ENCODE measurements around the gene KLK2.

Gene KLK2

DNA sequence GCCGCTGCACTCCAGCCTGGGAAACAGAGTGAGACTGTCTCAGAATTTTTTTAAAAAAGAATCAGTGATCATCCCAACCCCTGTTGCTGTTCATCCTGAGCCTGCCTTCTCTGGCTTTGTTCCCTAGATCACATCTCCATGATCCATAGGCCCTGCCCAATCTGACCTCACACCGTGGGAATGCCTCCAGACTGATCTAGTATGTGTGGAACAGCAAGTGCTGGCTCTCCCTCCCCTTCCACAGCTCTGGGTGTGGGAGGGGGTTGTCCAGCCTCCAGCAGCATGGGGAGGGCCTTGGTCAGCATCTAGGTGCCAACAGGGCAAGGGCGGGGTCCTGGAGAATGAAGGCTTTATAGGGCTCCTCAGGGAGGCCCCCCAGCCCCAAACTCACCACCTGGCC lies at the start of gene KLK2:
Gene KLK2, plus strand, starts transcription at position 384 of the 400 bp plus-strand sequence. CDS start 35 bp downstream, outside the sequence.
- no peak within 1 kb of the TSS for H3K4me3 ChIP-seq (ENCODE audit: low read depth, low read length)
- TF ChIP-seq, protein P1, sequence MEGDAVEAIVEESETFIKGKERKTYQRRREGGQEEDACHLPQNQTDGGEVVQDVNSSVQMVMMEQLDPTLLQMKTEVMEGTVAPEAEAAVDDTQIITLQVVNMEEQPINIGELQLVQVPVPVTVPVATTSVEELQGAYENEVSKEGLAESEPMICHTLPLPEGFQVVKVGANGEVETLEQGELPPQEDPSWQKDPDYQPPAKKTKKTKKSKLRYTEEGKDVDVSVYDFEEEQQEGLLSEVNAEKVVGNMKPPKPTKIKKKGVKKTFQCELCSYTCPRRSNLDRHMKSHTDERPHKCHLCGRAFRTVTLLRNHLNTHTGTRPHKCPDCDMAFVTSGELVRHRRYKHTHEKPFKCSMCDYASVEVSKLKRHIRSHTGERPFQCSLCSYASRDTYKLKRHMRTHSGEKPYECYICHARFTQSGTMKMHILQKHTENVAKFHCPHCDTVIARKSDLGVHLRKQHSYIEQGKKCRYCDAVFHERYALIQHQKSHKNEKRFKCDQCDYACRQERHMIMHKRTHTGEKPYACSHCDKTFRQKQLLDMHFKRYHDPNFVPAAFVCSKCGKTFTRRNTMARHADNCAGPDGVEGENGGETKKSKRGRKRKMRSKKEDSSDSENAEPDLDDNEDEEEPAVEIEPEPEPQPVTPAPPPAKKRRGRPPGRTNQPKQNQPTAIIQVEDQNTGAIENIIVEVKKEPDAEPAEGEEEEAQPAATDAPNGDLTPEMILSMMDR (IDR thresholded peaks at IDR 0.05; ENCODE audit: borderline replicate concordance, insufficient read depth, low read depth, low read length) = no peak

DNA sequence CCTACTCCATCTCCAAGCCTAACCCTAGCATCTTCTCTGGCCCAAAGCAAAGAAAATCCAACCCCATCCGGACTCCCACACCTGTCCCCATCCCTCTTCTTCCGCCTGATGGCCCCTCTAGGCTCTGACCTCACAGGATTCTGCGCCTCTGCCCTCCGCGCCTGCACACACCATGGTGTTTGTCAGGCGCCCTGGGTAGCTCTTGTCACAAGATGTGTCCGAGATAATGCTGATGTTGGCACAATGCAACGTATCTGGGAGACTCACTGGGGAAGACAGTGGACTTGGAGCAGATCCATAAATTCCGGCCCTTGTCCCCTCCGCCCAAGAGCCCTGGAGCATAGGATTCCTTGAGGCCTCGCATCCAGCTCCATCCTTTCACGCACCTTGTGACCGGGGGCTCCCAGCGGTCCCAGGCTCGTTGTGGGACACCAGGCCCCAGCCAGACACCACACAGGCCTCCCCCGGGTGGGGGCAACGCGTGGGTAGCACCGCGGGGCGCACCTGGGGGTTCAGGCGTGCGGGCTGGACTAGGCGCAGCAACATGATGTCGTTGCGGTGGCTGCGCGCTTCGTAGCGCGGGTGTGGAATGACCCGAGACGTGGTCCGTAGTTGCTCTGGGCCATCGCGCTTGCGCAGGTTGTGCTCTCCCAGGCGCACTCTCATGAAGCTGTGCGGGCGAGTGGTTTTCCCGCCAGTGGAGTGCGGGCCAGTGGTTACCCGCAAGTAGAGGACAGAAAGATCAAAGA lies 46.6 kb upstream of the KLK2 start:
- TF ChIP-seq, protein P1 (IDR thresholded peaks at IDR 0.05; ENCODE audit: borderline replicate concordance, insufficient read depth, low read depth, low read length) = no peak
- H3K4me3 ChIP-seq (ENCODE audit: low read depth, low read length) = no peak overlapping the region

DNA sequence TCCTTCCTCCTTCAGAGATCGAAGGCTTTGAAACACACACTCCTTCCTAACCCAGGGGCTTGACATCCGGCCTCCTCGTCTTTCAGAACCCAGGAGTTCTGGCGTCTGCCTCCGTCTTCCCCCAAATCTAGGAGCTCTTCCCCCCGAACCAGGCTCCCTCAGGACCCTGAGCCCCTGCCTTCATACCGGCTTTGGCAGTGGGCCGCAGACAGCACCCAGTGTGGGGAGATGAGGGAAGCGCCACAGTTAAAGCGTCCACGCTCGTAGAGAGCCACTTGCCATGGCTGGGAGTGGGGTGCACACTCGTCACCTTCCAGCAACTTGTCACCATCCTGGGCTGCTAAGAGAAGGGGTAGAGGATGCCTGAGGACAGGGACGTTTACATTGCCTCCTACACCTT lies 45.8 kb upstream of the KLK2 start:
- H3K4me3 ChIP-seq (ENCODE audit: low read depth, low read length) = no peak overlapping the region
- TF ChIP-seq, protein P1 (IDR thresholded peaks at IDR 0.05; ENCODE audit: borderline replicate concordance, insufficient read depth, low read depth, low read length) = no peak

DNA sequence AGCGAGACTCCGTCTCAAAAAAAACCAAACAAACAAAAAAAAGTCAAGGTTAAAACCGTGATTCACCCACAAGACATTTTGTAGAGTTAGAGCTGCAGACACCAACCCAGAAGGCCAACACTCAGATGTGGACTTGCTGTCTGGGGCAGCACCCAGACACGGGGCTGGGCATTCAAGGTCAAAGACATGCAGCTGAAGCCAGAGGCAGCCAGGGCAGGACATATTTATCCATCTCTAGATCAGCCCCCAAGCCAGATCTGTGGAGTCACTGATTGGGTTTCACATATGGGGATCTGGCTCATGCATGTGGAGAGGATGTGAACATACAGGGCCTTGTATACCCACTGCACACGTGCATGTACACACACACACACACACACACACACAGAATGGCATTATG lies 43.4 kb upstream of the KLK2 start:
- no peak overlapping the region for H3K4me3 ChIP-seq (ENCODE audit: low read depth, low read length)
- TF ChIP-seq, protein P1 (IDR thresholded peaks at IDR 0.05; ENCODE audit: borderline replicate concordance, insufficient read depth, low read depth, low read length) = no peak

DNA sequence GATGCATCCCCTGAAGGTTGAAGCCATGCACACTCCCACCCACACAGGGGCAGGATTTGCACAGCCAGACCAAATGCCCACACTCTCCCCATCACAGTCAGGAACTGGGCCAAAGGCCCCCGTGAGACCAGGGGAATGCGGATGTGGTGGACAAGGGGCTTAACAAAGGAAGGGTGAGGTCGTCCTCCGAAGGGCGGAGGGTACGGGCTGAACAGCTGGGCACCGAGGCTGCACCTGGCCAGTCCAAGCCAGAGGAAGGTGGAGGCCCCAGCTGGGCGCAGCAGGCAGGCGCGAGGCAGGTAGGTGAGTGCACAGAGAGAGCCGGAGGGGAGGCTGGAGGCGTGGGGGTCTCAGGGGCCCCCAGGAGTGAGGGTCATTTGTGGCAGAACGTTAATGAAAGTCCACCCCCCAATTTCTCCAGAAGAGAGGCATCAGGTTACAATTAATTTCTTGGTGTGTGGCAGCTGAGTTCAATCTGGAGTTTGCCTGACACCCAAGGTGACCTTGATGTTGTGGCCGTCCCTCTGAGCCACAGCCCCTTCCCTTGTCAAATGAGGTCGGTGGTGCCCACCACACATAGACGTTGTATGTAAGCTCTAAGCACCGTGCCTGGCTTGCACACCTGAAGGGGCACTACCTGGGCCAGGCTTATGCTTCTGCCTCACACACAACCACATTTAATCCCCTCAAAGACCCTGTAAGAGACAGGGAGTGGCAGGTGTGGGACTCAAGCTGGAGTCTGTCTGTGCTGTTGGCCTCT lies 42.8 kb upstream of the KLK2 start:
- TF ChIP-seq, protein P1 (IDR thresholded peaks at IDR 0.05; ENCODE audit: borderline replicate concordance, insufficient read depth, low read depth, low read length) = no peak
- H3K4me3 ChIP-seq (ENCODE audit: low read depth, low read length) = no peak overlapping the region

DNA sequence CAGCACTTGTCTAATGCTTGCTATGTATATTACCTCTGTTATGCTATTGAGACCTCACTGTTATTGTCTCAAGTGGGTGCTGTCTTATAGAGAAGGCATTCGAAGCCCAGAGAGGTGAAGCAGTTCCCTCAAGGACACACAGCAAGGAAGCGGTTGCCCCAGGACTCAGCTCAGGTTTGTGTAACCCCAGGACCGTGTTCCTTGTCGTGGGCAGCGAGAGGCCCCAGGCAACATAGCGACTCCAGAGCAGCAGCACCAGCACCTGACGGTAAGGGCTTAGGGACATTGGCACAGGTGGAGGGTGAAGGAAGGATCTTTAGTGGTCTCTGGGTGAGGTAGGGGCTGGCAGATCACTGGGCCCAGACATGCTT lies 42.2 kb upstream of the KLK2 start:
- TF ChIP-seq, protein P1 (IDR thresholded peaks at IDR 0.05; ENCODE audit: borderline replicate concordance, insufficient read depth, low read depth, low read length) = no peak
- no peak overlapping the region for H3K4me3 ChIP-seq (ENCODE audit: low read depth, low read length)

DNA sequence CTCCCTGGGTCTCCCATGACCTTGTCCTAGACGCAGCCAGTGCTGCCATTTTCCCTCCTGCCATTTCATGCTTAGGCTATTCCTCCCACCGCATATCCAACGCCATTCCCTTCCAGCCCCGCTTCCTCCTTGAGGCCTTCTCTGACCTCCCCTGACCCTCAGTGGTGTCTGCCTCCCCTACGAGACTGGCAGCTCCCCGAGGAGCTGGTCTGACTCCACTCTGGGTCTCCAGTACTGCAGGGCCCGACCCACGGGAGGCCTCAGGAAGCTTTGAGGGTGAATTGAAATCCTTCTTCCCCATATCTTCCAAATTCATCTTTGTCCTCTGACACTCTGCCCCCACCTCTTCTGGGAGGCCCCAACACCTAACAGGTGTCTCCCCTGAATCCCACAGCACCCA lies 40.6 kb upstream of the KLK2 start:
- no peak overlapping the region for H3K4me3 ChIP-seq (ENCODE audit: low read depth, low read length)
- TF ChIP-seq, protein P1 (IDR thresholded peaks at IDR 0.05; ENCODE audit: borderline replicate concordance, insufficient read depth, low read depth, low read length) = no peak

Measured in GM12875 (cell line).